Epithelial cell of esophagus (primary cell): ENCODE measurements around the gene PDE6D.

Experiments used
- DNase-seq: peaks from one replicate; pipeline ENCODE4 v3.0.0; 2010; ENCODE audit warnings: low read depth
- H3K4me3 ChIP-seq: 2 replicates; pipeline ENCODE4 v1.5.1; 2011; ENCODE audit warnings: mild to moderate bottlenecking, low read length, control low read depth
- CTCF ChIP-seq: IDR thresholded peaks from 2 replicates; pipeline ENCODE4 v1.5.1; 2011; ENCODE audit warnings: low read depth, mild to moderate bottlenecking, low read length, control low read depth, inconsistent platforms; ENCODE audit not compliant: insufficient read depth; ENCODE audit errors: missing control alignments

Gene PDE6D

DNA sequence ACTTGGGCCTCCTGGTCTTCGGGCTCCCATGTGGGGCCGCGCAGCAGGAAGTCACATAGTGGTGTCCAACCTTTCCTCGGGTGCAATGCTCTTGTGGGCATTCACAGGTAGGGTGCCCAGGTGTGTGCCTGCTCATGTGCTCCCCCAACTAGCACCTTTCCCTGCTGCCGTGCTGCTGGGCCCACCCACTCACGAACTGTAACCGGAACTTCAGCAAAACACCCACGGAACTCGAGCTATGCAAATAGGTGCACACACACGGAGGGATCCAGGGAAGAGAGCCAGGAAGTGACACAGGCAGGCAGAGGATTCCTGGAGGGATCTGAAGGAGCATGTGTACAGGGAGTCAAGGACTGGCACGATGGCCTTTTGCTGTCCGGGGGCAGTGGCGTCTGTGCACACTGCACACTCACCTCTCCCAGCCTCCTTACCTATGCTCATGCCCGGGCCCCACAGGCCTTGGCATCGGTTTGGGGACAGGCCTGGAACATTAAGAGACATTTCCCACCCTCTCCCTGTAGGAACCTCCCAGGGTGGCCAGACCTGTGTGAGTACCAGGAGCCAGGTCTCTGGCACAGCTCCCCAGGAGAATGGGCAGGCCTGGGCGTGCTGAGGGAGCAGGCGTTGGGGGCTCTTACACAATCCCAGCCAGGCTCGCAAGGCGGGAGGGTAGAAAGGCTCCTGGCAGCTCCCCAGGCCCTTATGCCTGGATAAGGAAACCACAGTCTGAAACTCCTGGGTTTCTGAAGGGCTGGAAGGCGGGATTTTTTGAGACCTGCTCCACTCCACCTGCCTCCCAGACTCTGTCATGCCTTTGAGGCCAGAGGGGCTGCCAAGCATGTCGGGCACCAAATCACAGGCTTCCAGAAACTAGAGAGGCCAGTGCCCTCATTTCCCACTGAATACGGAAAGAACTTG lies 79.4 kb downstream of the PDE6D start:
- DNase-seq, result peak; percentile 95
- TF ChIP-seq CTCF, result no peak
- no peak overlapping the region for H3K4me3 ChIP-seq

DNA sequence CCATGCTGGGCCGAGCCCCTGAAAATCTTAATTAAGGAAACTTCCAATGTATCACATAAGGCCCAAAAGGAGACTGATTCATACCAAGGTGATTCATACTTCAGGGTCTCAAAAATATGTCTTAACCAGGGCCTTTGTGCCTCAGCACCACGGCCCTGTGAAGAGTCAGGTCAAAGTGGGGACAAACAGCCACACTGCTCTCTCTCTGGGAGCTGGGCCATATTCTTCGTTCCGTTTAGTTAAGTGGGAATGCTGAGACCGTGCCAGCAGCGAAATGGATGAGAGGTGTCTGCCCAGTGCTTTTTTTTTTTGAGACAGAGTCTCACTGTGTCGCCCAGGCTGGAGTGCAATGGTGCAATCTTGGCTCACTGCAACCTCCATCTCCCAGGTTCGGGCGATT lies 82.1 kb downstream of the PDE6D start:
- DNase-seq, result no peak
- H3K4me3 ChIP-seq, result no peak overlapping the region
- TF ChIP-seq CTCF, result no peak

GRCh38 chr2:231696004-231696367 lies 85.1 kb downstream of the PDE6D start:
- no peak overlapping the region for H3K4me3 ChIP-seq
- no peak for DNase-seq
- TF ChIP-seq CTCF, result no peak

- no peak for TF ChIP-seq CTCF
- DNase-seq, result no peak
- no peak overlapping the region for H3K4me3 ChIP-seq
Observed at GRCh38 chr2:231693956-231694355, 87.1 kb downstream of the PDE6D start.

- no peak for DNase-seq
- no peak for TF ChIP-seq CTCF
- H3K4me3 ChIP-seq, result no peak overlapping the region
Observed at GRCh38 chr2:231692847-231693246, 88.2 kb downstream of the PDE6D start.

DNA sequence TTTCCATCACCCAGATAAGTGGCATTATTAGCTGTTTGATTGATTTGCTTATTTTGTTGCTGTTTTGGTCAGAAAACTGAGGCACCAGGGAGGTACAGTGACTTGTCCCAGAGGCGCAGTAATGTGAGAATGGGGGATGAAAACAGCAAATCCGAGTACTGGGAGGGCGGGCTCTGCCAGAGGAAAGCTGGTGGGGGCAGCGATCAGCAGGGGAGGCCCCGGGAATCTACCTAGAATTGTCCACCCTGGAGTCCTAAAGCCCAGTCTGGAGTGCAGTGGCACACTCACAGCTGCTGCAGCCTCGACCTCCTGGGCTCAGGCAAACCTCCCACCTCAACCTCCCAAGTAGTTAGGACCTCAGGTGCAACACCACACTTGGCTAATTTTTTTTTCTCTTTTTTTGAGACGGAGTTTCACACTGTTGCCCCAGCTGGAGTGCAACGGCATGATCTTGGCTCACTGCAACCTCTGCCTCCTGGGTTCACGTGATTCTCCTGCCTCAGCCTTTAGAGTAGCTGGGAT lies 89.8 kb downstream of the PDE6D start:
- no peak for TF ChIP-seq CTCF
- no peak overlapping the region for H3K4me3 ChIP-seq
- DNase-seq, result no peak
